HepG2 (cell line): Measurements from ENCODE around the gene ZNF226. TPM values are rescaled to one million over a fixed set of nuclear protein-coding genes. Genes with fewer than 3 reads are reported as not detected.

Source experiments
- FOXA1 ChIP-seq, 2 experiments: fragments of 450-650 bp in 1 of 2; sonication (generic) in 1 of 2; formaldehyde crosslinking in 1 of 2; IDR thresholded peaks; 2 replicates each; pipeline versions ENCODE4 v1.4.0 to v1.6.1; 2016 to 2020; ENCODE audit warnings: missing genetic modification reagents in 1 of 2
- GTF3A ChIP-seq: sonication (generic); formaldehyde crosslinking; conservative IDR thresholded peaks from 2 replicates; pipeline ENCODE4 v1.4.0; 2020; ENCODE audit warnings: mild to moderate bottlenecking, missing genetic modification reagents
- HCFC1 ChIP-seq: fragments of 150-350 bp; IDR thresholded peaks from 2 replicates; pipeline ENCODE4 v1.6.1; 2014; ENCODE audit warnings: low read depth, low read length
- HOXA3 ChIP-seq: sonication (generic); formaldehyde crosslinking; IDR thresholded peaks from 2 replicates; pipeline ENCODE4 v1.5.0; 2020; ENCODE audit warnings: missing genetic modification reagents
- ISL2 ChIP-seq: sonication (generic); formaldehyde crosslinking; IDR thresholded peaks from 2 replicates; pipeline ENCODE4 v1.5.0; 2020; ENCODE audit warnings: missing genetic modification reagents
- MEIS2 ChIP-seq: sonication (generic); formaldehyde crosslinking; IDR thresholded peaks from 2 replicates; pipeline ENCODE4 v1.9.0; 2021; ENCODE audit warnings: mild to moderate bottlenecking, missing genetic modification reagents
- MXI1 ChIP-seq: IDR thresholded peaks from 3 replicates; pipeline ENCODE4 v1.6.1; 2012; ENCODE audit warnings: low read depth, low read length, inconsistent platforms, borderline replicate concordance
- MYC ChIP-seq: sonication (generic); formaldehyde crosslinking; IDR thresholded peaks from 2 replicates; pipeline ENCODE4 v1.9.0; 2021; ENCODE audit warnings: missing genetic modification reagents, borderline replicate concordance
- MZF1 ChIP-seq: sonication (generic); formaldehyde crosslinking; IDR thresholded peaks from 2 replicates; pipeline ENCODE4 v1.8.1; 2023; ENCODE audit warnings: mild to moderate bottlenecking, missing genetic modification reagents, borderline replicate concordance
- PHF5A ChIP-seq: IDR thresholded peaks from one replicate; pipeline ENCODE4 v1.6.1; 2018; ENCODE audit warnings: low read depth, missing genetic modification reagents; ENCODE audit not compliant: unreplicated experiment
- RXRB ChIP-seq: IDR thresholded peaks from 2 replicates; pipeline ENCODE4 v1.6.1; 2016; ENCODE audit warnings: borderline replicate concordance, missing genetic modification reagents, missing compliant biosample characterization
- STAG1 ChIP-seq: sonication (generic); formaldehyde crosslinking; IDR thresholded peaks from 2 replicates; pipeline ENCODE4 v1.4.0; 2020; ENCODE audit warnings: missing genetic modification reagents
- ZBTB38 ChIP-seq: sonication (generic); formaldehyde crosslinking; IDR thresholded peaks from 2 replicates; pipeline ENCODE4 v1.5.1; 2020; ENCODE audit warnings: mild to moderate bottlenecking, missing genetic modification reagents
- ZBTB7A ChIP-seq: sonication (generic); formaldehyde crosslinking; IDR thresholded peaks from 2 replicates; pipeline ENCODE4 v1.8.0; 2022; ENCODE audit warnings: mild to moderate bottlenecking, missing genetic modification reagents
- ZFX ChIP-seq: sonication (generic); formaldehyde crosslinking; IDR thresholded peaks from 2 replicates; pipeline ENCODE4 v1.4.0; 2020; ENCODE audit warnings: mild to moderate bottlenecking, low read depth, missing genetic modification reagents, moderate library complexity
- ZNF180 ChIP-seq: sonication (generic); formaldehyde crosslinking; IDR thresholded peaks from 2 replicates; pipeline ENCODE4 v1.4.0; 2020; ENCODE audit warnings: low read depth, missing genetic modification reagents, borderline replicate concordance
- ZNF253 ChIP-seq: sonication (generic); formaldehyde crosslinking; IDR thresholded peaks from 2 replicates; pipeline ENCODE4 v1.8.0; 2022; ENCODE audit warnings: mild to moderate bottlenecking, missing genetic modification reagents, borderline replicate concordance
- ZNF30 ChIP-seq: sonication (generic); formaldehyde crosslinking; IDR thresholded peaks from 2 replicates; pipeline ENCODE4 v1.5.0; 2020; ENCODE audit warnings: mild to moderate bottlenecking, missing genetic modification reagents
- ZNF432 ChIP-seq: sonication (generic); formaldehyde crosslinking; IDR thresholded peaks from 2 replicates; pipeline ENCODE4 v1.5.0; 2020; ENCODE audit warnings: missing genetic modification reagents, mild to moderate bottlenecking, borderline replicate concordance
- ZNF484 ChIP-seq: sonication (generic); formaldehyde crosslinking; IDR thresholded peaks from 2 replicates; pipeline ENCODE4 v1.5.1; 2020; ENCODE audit warnings: mild to moderate bottlenecking, low read depth, missing genetic modification reagents, borderline replicate concordance
- ZNF598 ChIP-seq: sonication (generic); formaldehyde crosslinking; IDR thresholded peaks from 2 replicates; pipeline ENCODE4 v1.5.1; 2020; ENCODE audit warnings: mild to moderate bottlenecking, missing genetic modification reagents, borderline replicate concordance
- ZNF615 ChIP-seq: sonication (generic); formaldehyde crosslinking; IDR thresholded peaks from 2 replicates; pipeline ENCODE4 v1.5.0; 2020; ENCODE audit warnings: mild to moderate bottlenecking, missing genetic modification reagents, borderline replicate concordance
- ZNF792 ChIP-seq: IDR thresholded peaks from 2 replicates; pipeline ENCODE4 v1.6.1; 2016
- ZNF839 ChIP-seq: sonication (generic); formaldehyde crosslinking; IDR thresholded peaks from 2 replicates; pipeline ENCODE4 v1.4.0; 2020; ENCODE audit warnings: missing genetic modification reagents, mild to moderate bottlenecking, borderline replicate concordance
- ZNF878 ChIP-seq: sonication (generic); formaldehyde crosslinking; IDR thresholded peaks from 2 replicates; pipeline ENCODE4 v1.8.1; 2023; ENCODE audit warnings: mild to moderate bottlenecking, missing genetic modification reagents, moderate library complexity
- polyA plus RNA-seq, 8 experiments: library from polyadenylated mRNA; depleted of rRNA in 3 of 8; stranded (reverse) in 7 of 8; unstranded in 1 of 8; fragments of >200 nt; fragmentation: Illumina TruSeq in 4 of 8; extraction: Trizol in 4 of 8; gene quantifications; 2 replicates each; pipeline versions ENCODE4 v1.2.1 to v1.2.3, GENCODE V29; 2011 to 2016; ENCODE audit warnings: low read depth in 4 of 8, missing spikeins in 1 of 8, mixed read lengths in 1 of 8; ENCODE audit not compliant: insufficient read depth in 1 of 8
- total RNA-seq, 5 experiments: library from RNA; depleted of rRNA; stranded (reverse); fragments of >200 nt; fragmentation: Illumina TruSeq; extraction: Trizol; gene quantifications; 2 replicates each; pipeline ENCODE4 v1.2.3, GENCODE V29; 2016; ENCODE audit warnings: low read depth in 1 of 5
- TF ChIP-seq, protein P1 (sequence below): sonication (generic); formaldehyde crosslinking; IDR thresholded peaks from 2 replicates; pipeline ENCODE4 v1.5.0; 2020; ENCODE audit warnings: mild to moderate bottlenecking, missing genetic modification reagents

ZNF226 gene
- total and polyA plus RNA-seq, 2 of the 13 experiments (the other 11 are each of a cell fraction or from before 2014, with no cell fraction given) = 8.3 to 16.0 TPM

DNA sequence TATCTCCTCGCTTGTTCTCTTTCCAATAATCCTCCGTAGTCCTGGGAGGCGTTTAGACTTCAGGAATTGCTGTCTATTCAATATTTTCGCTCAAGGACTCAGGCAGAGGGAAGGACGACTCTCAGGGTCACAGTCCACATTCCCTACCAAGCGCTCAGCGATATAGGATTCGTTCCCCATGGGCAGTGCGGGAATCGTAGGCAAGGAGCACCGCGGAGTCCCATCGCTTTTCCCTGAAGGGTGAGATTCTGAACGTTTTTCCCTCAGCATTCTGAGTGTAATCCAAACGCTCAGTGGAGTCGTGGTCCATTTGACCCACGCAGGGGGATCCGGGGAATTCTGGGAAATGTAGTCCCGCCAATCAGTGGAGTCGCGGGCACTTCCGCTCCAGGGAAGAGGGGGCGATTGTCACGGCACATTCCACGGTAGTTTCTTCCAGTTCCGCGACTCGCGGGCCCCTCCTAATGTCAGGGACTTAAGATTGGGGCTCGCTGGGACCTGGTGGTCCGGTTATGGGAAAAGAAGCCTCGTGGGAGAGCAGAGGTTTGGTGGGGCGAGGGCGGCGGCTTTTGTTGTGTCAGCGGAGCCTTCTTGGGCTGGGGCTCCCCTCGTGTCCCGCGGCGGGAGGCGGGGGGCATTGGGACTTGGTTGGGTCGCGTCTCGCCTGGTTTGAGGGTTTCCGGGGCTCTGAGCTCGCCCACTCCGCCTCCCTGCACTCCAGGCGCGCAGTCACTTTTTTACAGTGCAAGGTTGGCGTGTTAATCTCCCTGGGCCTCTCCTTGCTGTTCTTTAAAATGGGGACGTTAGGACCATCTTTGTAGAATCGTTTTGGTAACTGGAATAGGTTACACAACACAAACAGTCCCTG lies 23.5 kb upstream of the ZNF226 start, which contains the start of gene ZNF234 (continued):
- peak; percentile 68; the same call in 1 of the 2 replicates for TF ChIP-seq RXRB (CRISPR knock-in tag)
- no peak for TF ChIP-seq MZF1 (CRISPR knock-in tag)
- no peak for TF ChIP-seq FOXA1 (IDR thresholded peaks at IDR 0.05)
- no peak for TF ChIP-seq FOXA1 (CRISPR knock-in tag; IDR thresholded peaks at IDR 0.05)
- TF ChIP-seq MEIS2 (CRISPR knock-in tag) = no peak
- TF ChIP-seq STAG1 (CRISPR knock-in tag) = no peak
- no peak for TF ChIP-seq ZNF484
- TF ChIP-seq ZBTB38 (CRISPR knock-in tag) = 0 out of 2 replicates have a peak, but pooled peaks have one; percentile 12
- no peak for TF ChIP-seq ZNF432 (CRISPR knock-in tag)
- TF ChIP-seq GTF3A (CRISPR knock-in tag) = no peak
- TF ChIP-seq HCFC1 = peak; percentile 87
- no peak; the same call in 1 of the 3 replicates for TF ChIP-seq MXI1
- TF ChIP-seq HOXA3 (CRISPR knock-in tag) = peak; percentile 65
- no peak for TF ChIP-seq ZNF792 (CRISPR knock-in tag)
- TF ChIP-seq ZNF598 (CRISPR knock-in tag) = peak; percentile 41; the same call in 1 of the 2 replicates
- TF ChIP-seq ISL2 (CRISPR knock-in tag) = 0 out of 2 replicates have a peak, but pooled peaks have one; percentile 6
- TF ChIP-seq ZNF30 (CRISPR knock-in tag) = no peak
- no peak for TF ChIP-seq ZNF180 (CRISPR knock-in tag)
- TF ChIP-seq MYC (CRISPR knock-in tag) = peak; percentile 31; the same call in 1 of the 2 replicates
- TF ChIP-seq ZNF839 (CRISPR knock-in tag) = no peak
- TF ChIP-seq ZNF253 (CRISPR knock-in tag) = no peak
- no peak for TF ChIP-seq ZNF878 (CRISPR knock-in tag)
- TF ChIP-seq PHF5A = peak; percentile 36
- peak; percentile 60 for TF ChIP-seq ZFX (CRISPR knock-in tag)
- TF ChIP-seq, protein P1, sequence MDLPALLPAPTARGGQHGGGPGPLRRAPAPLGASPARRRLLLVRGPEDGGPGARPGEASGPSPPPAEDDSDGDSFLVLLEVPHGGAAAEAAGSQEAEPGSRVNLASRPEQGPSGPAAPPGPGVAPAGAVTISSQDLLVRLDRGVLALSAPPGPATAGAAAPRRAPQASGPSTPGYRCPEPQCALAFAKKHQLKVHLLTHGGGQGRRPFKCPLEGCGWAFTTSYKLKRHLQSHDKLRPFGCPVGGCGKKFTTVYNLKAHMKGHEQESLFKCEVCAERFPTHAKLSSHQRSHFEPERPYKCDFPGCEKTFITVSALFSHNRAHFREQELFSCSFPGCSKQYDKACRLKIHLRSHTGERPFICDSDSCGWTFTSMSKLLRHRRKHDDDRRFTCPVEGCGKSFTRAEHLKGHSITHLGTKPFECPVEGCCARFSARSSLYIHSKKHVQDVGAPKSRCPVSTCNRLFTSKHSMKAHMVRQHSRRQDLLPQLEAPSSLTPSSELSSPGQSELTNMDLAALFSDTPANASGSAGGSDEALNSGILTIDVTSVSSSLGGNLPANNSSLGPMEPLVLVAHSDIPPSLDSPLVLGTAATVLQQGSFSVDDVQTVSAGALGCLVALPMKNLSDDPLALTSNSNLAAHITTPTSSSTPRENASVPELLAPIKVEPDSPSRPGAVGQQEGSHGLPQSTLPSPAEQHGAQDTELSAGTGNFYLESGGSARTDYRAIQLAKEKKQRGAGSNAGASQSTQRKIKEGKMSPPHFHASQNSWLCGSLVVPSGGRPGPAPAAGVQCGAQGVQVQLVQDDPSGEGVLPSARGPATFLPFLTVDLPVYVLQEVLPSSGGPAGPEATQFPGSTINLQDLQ (CRISPR knock-in tag) = no peak
- TF ChIP-seq ZBTB7A = peak; percentile 52; the same call in 1 of the 2 replicates
- TF ChIP-seq ZNF615 = 0 out of 2 replicates have a peak, but pooled peaks have one; percentile 32
